Mucosa of gallbladder (tissue), 1 donor: Measurements from ENCODE around the gene TP53I11. TPM values are rescaled to one million over a fixed set of nuclear protein-coding genes. Genes with fewer than 3 reads are reported as not detected.

Experiments used
- DNase-seq: peaks from one replicate; pipeline ENCODE4 v3.0.0-alpha.2; 2020; ENCODE audit warnings: low spot score
- total RNA-seq: library from RNA; stranded (reverse); gene quantifications from one replicate; pipeline ENCODE4 v1.2.1, GENCODE V29; 2021
- donor health status: DM: no; HTN: no; CAD: no.

Gene TP53I11
- total RNA-seq, 1 donor from 2014 or later: 133 TPM

GRCh38 chr11:44885919-44886789 lies 64.5 kb downstream of the TP53I11 start:
- DNase-seq: no peak

DNA sequence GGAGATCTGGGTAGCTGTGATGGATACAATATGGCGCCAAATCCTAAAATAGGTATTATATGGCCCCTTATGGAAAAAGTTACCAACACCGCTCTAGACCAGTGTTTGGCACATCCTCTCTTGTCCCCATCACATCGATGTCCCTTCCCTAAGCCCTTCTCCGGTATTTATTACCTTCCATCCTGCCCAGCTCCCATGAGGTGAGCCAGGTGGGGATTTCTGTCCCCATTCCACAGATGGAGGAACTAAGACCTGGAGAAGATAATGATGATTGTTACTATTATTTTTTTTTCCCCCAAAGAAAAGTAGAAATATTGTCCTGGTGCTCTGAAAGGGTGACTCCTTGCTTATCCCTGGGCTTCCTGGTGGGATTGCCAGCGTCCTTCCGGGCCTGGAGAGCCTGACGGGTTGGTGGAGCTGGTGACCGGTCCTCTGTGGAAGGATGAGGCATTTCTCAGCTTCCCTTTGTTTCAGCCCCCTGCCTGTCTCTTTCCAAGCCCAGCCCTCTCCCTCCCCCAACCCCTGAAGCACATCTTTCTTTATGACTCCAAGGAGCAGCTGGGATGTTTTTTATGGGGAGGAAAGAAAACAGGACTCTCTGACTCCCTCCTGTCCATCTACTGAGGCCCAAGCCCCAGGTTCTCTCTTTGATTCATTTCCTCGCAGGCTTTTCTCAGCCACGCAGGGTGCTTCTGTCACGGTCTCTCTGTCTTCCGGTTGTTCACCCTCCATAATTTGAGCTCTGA lies 65.4 kb downstream of the TP53I11 start:
- no peak for DNase-seq

DNA sequence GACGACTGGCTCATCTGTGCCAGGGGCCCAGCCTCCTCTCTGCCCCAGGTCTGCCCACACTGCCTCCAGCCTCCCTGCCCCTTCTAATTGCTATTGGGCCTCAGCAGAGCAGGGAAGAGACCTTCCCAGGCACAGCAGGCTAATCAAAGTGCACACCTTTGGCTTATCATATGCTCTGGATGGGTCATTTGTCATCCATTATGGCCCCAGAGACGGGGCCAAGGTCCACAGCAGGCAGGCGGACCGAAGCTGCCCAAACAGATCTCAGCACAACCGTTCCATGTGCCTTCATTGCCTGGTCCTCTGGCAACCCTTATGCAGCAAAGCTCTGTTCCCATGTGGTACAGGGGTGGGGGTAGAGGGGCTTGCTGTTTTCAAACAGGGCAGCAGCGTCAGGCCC lies 66.6 kb downstream of the TP53I11 start:
- DNase-seq: no peak

DNA sequence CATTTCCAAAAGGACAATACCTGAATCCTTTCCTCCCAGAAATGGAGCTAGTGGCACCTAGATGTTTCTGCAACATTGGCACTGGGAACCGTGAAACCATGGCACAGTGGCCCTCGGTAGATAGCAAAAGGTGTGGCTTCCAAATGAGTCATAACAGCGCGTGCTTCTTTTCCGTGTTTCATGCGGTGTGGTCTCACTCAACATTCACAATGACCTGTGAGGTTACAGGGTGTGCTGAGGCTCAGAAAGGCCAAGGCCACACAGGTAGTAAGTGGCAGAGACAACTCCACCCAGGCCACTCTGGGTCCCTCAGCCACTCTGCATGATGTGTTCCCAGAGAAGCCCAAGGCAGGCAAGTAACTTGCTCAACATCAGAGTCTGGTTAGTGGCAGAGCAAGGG lies 67.4 kb downstream of the TP53I11 start:
- peak; percentile 55 for DNase-seq

Other genes with a start within 250 kb of the TP53I11 start
- gene TSPAN18, start 223.9 kb downstream of the TP53I11 start, total RNA-seq: 25.1 TPM
- gene PRDM11, start 195.8 kb upstream of the TP53I11 start, total RNA-seq: 21.3 TPM